Brain pericyte (primary cell): ENCODE measurements around the gene ME3.
"Not testable (repeated sequence)": the region's sequence is repeated elsewhere in the genome, so short reads cannot be mapped to it uniquely, and the experiment has no call there.

Source experiments
- DNase-seq: peaks from one replicate; pipeline ENCODE4 v3.0.0-alpha.2; 2012; ENCODE audit warnings: low read depth, low spot score

Gene ME3

DNA sequence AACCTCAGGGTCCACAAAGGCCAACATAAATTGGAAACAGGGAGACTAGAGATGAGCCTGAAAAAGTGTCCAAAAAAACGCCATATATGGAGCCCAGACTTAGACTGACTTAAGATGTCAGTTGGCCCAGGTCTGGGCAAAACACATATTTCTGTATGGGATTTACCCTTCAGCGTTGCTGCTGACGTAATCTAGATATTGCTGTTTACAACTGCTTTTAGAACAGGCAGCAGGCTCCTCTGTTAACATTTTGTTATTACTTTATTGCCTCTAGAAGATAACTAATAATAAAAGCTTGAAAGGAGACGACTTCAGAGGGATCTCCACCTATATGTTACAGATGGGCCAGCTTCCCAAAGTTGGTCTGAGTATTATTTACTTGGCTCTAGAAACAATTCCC, 8.7 kb downstream of the ME3 start:
- no peak for DNase-seq

DNA sequence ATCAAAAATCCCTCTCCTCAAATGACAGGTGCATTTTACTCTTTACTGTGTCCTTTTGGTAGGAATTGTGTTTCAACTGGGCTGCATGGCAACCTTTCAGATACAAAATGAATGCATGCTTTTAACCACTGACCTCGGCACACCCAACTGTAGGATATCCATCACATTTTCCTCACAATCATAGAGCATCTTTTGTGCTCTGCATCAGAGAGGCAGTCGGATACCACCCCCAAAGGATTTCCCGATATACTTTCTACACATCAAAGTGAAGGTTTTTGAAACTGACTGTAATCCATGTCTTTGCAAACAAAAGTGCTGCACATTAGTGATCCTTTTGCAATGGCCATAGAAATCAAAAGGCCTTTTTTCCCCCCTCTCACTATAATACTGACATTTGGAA, 9.1 kb downstream of the ME3 start:
- DNase-seq: no peak

DNA sequence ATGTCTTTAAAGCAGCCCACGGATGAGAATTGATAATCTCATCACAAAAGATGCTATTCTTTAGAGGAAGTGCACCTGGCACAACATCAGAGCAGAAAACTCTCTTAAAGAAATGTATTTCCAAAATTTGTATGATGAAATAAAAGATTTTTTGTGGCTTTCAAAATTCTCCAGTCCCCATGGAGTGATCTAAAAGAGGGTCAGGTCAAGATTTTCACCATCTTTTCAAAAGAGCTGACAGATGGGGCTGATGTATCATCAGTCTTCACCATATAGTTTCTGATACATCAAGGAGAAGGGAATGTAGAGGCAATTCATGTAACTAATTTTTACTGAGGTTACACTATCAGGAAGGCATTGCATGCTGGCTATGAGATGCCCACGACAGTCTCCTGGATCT, 11.7 kb downstream of the ME3 start:
- no peak for DNase-seq

DNA sequence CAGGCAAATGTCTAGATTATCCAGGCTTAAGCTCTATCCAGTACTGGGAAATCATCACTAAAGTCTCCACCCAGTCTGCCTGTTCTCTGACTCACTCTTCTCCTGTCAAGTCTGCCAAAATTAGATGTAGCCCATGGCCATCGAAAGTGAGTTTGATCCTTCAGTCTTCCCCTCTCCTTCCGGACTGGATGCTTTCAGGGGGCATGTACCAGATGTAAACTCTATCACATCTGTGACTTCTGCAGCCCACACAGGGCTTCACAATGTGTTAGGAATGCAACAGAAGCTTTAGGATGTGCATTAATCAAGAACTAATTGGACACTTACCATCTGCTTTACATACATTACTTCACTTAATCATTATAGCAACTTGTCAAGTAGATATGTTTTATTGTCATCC, 12.3 kb downstream of the ME3 start:
- no peak for DNase-seq

DNA sequence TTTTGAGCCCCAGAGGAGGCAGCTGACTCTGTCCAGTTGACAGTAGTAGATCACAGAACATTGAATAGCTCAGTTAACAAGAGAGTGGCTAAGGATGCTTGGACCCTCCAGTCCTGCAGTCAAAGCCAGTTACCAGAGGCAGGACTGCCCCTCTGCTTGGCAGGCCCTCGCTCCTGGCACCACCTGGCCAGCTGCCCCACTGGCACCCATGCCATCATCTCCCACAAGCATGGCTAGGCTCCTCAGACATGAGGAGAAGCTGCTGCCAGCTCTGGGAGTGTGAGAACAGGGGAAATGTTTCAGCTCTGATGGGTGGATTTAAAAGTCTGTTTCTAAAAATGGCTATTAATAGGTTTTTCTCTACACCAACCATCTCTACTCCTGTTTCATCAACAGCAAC, 13.9 kb downstream of the ME3 start:
- DNase-seq: no peak

DNA sequence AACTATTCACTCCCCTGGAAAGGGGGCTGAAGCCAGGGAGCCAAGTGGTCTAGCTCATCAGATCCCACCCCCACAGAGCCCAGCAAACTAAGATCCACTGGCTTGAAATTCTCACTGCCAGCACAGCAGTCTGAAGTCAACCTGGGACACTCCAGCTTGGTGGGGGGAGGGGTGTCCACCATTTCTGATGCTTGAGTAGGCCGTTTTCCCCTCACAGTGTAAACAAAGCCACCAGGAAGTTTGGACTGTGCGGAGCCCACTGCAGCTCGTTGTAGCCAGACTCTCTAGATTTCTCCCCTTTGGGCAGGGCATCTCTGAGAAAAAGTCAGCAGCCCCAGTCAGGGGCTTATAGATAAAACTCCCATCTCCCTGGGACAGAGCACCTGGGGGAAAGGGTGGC, 27.2 kb downstream of the ME3 start:
- DNase-seq: not testable (repeated sequence)

DNA sequence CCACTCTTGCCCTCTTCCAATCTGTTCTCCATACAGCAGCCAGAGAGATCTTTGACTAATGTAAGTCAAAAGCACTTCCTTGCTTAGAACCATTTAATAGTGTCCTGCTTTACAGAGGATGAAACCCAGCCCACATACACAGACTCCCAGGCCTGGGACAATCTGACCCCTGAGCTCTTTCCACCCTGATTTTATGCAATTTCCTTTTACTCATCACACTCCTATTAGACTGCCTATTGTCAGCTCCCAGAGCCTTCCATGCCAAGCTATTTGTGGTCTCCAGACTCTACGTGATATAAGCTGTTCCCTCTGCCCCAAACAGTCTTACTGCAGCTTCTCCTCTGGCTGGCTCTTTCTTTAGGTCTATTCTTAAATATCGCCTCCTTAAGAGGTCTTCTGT, 28.1 kb downstream of the ME3 start:
- DNase-seq: no peak

DNA sequence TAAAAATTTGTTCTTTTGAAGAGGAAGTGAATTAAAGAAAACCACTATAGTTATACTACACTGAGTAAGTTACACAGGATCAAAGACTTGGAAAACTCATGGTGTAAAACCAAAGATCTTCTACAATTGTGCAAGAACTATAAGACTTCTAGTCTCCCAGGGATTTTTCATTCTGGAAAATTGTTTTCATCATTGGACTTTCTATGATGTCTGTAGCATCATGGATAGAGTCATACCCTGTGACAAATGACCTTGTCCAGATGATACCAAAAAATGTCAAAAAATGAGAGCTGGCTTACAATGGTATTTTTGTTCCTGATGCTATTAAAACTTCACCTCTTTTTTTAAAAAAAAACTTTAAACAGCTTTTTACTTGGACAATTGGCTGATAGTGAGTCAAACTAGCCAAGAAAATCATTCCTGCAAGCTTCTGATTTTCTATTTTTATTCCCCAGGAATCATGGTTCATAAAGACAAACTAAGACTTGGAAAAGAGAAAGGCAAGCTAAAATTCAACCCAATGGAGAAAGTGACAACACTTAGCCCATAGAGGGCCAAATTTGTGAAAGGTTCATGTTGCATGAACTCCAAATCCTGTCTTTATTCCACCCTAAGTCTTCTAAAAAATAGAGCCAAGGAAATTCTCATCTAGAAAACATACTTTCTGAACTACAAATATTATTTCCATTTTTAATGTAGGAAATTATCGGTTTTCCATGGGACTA, 30.7 kb downstream of the ME3 start:
- no peak for DNase-seq

DNA sequence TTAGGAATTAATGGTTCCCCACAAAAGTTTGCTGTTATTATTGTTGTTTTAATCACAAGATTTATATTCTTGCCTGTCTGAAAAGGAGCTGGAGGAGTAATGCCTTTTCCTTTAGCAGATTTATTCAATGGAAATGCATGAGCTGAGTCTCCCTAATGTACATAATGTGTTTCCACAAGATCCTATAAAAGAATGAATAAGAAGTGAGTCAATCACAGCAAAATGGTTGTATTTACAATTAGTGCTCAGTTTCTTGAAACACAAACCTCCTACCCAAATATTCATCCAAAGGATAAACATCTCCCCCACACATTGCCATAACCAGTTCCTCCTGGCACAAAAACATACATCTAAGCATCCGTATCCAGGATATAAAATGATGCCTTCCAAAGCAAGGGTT, 33.3 kb downstream of the ME3 start:
- no peak for DNase-seq

DNA sequence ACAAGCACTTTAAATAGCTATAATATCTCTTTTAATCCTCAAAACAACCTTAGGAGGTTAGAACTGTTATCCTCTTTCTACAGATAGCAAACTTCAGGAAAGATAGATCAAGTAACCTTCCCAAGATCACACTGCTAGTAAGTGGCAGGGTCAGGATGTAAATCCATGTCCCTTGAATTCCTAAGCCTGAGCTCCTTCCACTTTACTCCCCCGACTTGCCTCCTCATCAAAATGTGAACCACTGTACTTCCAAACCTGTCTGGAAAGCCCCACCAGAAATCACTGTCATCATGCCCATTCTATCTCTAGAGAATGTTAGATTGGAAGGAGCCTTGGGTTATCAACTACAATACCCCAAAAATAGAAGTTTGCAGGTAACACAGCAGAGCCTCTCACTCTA, 33.7 kb downstream of the ME3 start:
- no peak for DNase-seq

DNA sequence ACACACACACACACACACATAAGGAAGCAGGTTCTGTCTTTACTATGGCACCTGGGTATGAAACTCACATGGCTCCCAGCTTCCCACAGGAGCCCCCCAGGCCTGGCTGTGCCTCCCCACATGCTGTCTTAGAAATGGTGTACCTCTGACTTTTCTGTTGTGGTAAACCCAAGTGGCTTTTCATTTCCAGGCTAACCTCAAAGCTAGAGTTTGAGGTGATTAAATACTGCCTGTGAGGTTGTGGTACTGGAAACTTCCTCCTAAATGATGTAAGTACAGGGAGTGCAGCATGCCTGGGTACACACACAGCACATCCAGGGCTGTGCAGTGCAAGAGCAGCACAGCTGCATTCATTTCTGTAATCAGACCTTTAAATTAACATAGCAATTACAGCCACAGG, 34.4 kb downstream of the ME3 start:
- no peak for DNase-seq

DNA sequence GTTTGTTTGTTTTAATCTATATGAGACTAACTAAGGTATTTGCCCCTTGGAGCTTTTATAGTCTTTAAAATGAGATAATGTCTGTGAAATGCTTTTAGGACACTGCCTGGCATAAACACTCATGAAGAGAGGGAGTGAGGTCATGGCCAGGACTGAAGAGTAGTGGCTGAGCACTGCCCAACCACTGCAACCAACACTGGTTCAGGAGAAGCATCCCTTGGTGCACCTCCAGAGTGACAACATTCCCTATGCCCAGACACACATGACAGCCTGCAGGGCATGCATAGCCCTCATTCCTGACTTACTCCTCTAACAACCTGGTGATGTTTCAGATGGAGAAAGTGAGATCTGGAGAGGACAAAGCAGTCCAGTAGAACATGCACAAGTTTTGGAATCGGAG, 36.1 kb downstream of the ME3 start:
- DNase-seq: no peak

DNA sequence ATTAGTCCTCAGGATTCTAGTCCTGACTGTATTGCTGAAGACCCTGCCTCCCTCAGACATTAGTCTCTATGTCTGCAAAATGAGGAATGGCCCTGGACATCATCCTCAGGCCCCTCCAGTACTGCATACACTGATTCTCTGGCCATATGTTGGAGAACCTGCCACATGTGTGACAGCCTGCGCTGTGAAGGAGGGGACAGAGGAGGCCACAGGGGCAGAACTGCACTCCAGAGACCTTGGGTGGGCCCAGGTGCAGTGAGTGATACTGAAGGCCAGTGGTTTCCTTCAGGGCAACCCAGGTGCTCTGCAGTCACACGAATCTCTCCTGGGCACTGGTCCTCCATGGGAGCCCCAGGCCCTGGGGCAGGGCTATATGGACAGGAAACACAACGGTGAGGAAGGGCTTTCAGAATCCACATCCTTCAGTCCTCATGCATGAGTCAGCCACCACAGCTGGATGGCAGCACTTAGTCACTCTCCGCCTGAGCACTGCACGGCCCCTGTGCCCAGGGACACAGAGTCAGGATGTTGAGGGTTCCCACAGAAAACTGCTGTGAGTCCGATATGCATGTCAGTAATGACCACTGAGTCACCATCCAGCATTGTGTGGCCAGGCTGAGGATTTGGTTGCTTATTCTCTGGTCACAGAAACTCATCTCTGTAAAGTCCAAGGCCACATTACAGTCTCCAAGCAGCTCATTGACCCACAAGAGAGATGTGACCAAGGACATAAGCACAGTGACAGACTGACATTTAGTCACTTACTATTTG, 39.7 kb downstream of the ME3 start:
- peak; percentile 88 for DNase-seq

DNA sequence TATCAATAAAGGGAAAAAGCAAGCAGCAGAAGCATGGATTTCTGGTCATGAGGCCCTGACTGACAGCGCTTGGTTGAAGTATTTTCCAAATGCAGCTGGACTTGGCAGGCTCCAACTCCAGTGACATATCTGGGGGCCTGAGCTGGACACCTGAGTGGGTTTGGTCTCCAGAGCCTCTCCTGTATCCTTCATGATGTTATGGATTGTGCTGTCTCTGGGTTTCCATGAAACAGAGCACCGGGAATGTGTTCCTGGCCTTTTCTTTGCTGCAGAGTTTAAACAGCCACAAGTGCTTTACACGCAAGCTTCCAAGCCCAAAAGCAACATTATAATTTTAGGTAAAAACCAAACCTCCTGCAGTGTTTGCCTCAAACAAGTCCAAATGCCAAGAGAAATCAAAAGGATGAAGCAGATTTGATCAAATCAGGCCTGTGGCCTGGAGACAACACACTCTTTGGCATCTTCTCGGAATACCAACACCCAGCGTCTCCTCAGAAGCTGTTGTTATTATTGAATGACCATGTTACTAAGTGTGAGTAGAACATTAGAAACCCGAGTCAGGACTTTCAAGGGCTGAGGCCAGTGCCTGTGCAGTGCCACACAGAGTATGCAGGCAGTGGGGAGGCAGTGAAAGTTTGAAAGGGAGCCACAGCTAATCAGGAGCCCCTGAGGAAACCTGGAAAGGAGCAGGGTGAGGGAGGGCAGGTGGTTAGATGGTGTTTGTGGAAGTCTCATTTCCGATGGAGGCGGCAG, 42.0 kb downstream of the ME3 start:
- no peak for DNase-seq

DNA sequence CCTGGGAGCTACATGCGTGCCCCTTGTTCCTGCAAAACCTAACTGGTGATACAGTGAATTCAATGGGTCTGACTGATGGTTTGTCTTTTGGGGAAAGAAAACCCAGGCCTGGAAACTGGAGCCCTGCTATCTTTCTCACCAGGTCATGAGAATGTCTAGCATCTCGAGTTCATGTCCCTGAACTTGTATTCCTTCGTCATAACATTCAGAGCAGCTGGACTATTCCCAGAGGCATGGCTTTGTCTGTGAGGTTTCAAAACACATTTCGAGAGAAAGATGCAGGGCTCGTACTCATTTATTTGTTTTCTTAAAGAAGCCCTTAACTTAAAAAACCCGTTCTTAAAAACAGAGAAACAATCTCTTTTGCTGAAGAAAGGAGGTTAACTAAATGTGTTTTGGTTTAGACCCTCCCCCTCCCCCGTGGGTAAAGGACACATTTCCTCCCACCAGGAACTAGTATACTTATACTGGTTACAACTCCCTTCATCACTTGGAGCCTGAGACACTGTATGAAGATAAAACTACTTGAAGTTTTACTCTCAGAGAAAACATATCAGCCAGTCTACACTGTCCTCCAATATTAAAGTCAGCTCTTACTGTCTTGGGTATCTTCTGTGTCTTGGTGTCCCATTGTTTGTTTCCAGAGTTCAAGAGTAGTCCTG, 43.2 kb downstream of the ME3 start:
- peak; percentile 94 for DNase-seq

DNA sequence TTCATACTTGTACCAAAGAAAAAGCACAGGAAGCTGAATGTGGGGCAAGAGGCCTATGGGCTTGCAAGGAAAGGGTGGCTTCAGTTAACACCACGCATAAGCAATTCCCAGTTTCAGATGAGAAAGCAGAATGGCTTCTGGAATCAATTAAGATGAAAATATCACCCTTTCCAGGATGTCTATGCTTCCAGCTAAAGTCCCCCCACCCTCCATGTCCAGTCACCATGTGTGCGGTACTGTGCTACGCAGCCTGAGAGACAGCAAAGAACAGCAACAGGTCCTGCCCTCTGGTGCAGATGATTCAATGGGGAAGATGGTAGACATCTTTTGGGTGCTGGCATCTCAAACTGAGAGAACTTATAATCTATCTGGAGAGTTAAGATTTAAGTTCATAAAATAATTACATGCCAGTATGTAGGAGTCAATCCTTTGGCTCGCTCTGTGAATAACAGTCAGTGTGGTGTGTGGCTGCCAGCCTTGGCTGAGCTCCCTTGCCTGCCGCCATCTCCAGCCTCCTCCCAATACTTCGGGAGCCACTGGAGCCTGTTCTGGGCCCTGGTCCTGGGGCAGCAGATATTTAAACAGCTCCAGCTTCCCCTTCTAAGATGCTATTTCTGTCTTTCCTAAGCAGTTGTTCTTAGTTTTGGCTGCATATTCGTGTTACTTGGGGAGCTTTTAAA, 44.5 kb downstream of the ME3 start:
- no peak for DNase-seq

DNA sequence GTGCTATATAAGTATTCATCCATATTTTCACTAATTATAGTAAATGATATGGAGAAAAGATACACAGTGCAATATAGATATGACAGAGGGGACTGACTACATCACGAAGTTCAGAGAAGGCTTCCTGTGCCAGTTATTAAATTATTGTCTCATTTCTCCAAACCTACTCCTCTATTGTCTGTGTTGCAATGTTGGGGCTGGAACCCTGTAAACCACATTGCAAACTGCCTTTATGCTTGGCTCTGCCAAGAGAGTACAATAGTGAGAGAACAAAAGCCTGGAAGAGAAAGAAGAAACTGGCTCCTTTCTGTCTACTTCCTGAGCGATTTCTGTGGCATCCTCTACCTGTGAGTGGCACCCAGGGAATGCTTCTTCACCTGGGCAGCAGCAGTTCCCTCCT, 46.4 kb downstream of the ME3 start:
- DNase-seq: no peak

DNA sequence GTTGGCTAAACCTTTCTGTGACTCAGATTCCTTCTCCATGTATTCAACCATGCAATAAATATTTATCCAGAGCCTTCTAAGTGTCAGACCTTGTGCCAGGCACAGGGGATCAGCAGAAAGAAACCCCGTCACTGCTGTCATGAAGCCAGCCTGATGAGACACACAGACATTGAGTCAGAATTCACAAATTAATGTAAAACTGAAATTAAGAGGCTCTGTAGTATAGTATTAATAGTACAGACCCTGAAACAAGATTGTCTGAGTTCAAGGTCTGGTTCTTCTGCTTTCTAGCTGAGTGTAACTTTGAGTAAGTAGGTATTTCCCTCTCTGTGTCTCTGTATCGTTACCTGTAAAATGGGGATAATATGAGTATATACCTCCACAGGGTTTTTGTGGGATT, 46.9 kb downstream of the ME3 start:
- no peak for DNase-seq

DNA sequence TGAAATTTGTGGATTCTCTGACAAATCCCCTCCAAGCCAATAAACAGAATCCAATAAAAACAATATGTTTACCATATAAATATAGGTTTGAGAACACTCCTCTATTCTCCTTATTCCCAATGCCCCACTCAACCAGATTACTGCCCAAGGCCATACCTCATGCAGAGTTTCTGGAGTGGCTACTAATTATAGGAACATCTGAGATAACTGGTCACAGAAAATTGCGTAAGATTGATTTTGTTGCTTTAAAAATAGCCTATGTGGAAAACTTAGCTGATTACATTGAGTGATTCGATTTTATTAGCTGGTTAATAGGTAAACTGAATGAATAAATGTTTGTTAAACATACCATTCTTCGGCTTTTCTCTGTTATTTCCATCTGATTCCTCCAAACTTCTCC, 48.0 kb downstream of the ME3 start:
- DNase-seq: no peak

DNA sequence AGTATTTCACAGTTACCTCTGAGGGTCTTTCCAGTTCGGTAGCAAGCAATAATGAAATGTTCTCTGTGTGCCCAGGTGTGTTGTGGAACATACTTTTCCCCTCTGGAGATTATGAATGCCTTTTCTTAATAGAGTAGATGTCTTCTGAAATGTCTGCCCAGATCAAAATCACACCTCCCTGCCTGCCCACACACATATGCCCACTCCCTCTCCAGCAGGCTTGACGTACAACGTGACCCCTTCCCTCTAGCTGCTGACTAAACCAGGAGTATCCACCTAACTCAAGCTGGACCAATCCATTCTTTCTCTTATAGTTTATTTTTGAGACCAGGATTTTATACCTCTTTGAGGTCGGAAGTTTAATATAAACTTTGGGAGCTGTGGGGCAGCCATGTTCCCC, 48.7 kb downstream of the ME3 start:
- DNase-seq: no peak

DNA sequence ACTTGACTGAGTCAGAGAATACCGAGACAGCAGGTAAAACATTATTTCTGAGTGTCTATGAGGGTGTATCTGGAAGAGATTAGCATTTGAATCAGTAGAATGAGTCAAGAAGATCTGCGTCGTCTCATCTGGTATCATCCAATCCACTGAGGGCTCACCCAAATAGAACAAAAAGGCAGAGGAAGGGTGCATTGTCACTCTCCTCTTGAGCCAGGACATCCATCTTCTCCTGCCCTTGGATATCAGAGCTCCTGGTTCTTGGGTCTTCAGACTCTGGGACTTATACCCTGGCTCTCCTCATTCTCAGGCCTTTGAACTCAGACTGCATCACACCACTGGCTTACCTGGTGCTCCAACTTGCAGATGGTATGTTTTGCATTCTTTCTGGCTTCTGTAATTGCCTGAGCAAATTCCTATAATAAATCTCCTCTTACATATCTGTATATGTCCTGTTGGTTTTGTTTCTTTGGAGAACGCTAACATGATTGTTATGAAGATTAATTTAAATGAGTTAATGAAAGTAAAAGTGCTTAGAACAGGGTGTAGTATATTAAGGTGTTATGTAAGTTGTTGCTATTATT, 49.3 kb downstream of the ME3 start:
- no peak for DNase-seq
